Lung (tissue), 12 donors: ENCODE results near the gene ASB18. TPM values are rescaled to one million over a fixed set of nuclear protein-coding genes. Genes with fewer than 3 reads are reported as not detected.

ENCODE experiments used
- ATAC-seq: fragments of 200-7000 bp; cut with Tn5 transposase; one replicate; pipeline ENCODE4 v1.9.1; 2020; ENCODE audit warnings: moderate number of reproducible peaks; ENCODE audit not compliant: insufficient read depth, low FRiP score
- DNase-seq, 3 donors: peaks; one replicate each; pipeline ENCODE4 v3.0.0-alpha.2; 2013 to 2017
- H3K27ac ChIP-seq, 2 donors: one replicate each; pipeline ENCODE4 v1.5.1; 2013; ENCODE audit warnings: mild to moderate bottlenecking in 2 of 2, moderate library complexity in 2 of 2, control low read depth in 1 of 2, inconsistent platforms in 1 of 2, low read depth in 1 of 2, low read length in 1 of 2
- H3K27me3 ChIP-seq, 3 donors: one replicate each; pipeline ENCODE4 v1.5.1; 2013; ENCODE audit warnings: low read length in 2 of 3; ENCODE audit not compliant: control insufficient read depth in 3 of 3, insufficient read depth in 3 of 3
- H3K36me3 ChIP-seq, 4 donors: one replicate each; pipeline ENCODE4 v1.5.1; 2013; ENCODE audit warnings: low read length in 4 of 4, mild to moderate bottlenecking in 1 of 4, moderate library complexity in 1 of 4; ENCODE audit not compliant: control insufficient read depth in 4 of 4, insufficient read depth in 4 of 4
- H3K4me1 ChIP-seq, 5 donors: one replicate each; pipeline ENCODE4 v1.5.1; 2013; ENCODE audit warnings: low read length in 5 of 5, mild to moderate bottlenecking in 2 of 5, moderate library complexity in 1 of 5; ENCODE audit not compliant: control insufficient read depth in 5 of 5, insufficient read depth in 5 of 5
- H3K4me3 ChIP-seq: one replicate; pipeline ENCODE4 v1.5.1; 2013; ENCODE audit warnings: mild to moderate bottlenecking, control low read depth, moderate library complexity
- H3K9ac ChIP-seq, 2 donors: one replicate each; pipeline ENCODE4 v1.5.1; 2013; ENCODE audit warnings: low read length in 2 of 2, control low read depth in 1 of 2; ENCODE audit not compliant: insufficient read depth in 1 of 2
- H3K9me3 ChIP-seq, 4 donors: one replicate each; pipeline ENCODE4 v1.5.1; 2013; ENCODE audit warnings: low read length in 3 of 4, mild to moderate bottlenecking in 1 of 4, moderate library complexity in 1 of 4; ENCODE audit not compliant: control insufficient read depth in 4 of 4, insufficient read depth in 3 of 4
- WGBS, 2 donors: extraction: QIAGEN DNeasy Blood & Tissue Kit; methylation state at CpG; one replicate each; pipeline ENCODE4 v1.1.7; 2013; 5-methylcytosine and 5-hydroxymethylcytosine counted together
- polyA plus RNA-seq, 2 donors: library from polyadenylated mRNA; stranded (reverse); fragments of 200-250 nt; gene quantifications; one replicate each; pipeline ENCODE4 v1.2.1, GENCODE V29; 2013
- total RNA-seq, 2 donors: library from RNA; depleted of rRNA in 1 of 2; stranded (reverse); fragments of >200 nt in 1 of 2; gene quantifications; one replicate each; pipeline ENCODE4 v1.2.1, GENCODE V29; 2014 to 2021
- TF ChIP-seq, protein P1 (sequence below): IDR thresholded peaks from 2 replicates; pipeline ENCODE4 v1.5.1; 2012; ENCODE audit warnings: mild to moderate bottlenecking; ENCODE audit errors: control extremely low read depth, extremely low read depth
- donor health status: control.
- donor health status: control.
- donor health status: Bipolar disorder and iron deficiency.
- donor health status: healthy.
- donor health status: DM: yes; HTN: yes; CAD: no.

The ASB18 gene
- total and polyA plus RNA-seq, 4 donors, result not detected

DNA sequence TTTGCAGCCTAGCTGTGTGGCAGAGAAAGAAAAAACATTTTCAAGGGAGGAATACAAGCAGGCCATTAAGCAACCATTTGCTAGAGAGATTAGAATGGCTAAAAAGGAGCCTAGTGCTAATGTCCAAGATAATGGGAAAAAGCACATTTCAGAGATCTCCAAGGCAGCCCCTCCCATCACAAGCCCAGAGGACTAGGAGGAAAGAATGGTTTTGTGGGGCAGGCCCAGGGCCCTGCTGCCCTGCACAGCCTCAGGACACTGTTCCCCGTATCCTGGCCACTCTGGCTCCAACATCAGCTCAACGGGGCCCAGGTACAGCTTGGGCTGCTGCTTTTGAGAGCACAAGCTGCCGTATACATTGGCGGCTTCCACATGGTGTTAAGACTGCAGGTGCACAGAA is 79.5 kb downstream of the ASB18 start:
- ATAC-seq (no peak), DNase-seq (no peak)
- H3K27ac ChIP-seq, result no peak overlapping the region
- H3K4me3 ChIP-seq, result no peak overlapping the region
- WGBS, 2 donors, result 91 to 94% methylated on average over 4 of the region's 4 CpGs
- H3K4me1 ChIP-seq, result no peaks in the 10 kb centered on the region
- peaks cover under 1 to 23% (median 19%) of the 10 kb centered on the region in 3 donors for H3K27me3 ChIP-seq
- H3K9me3 ChIP-seq, result no peaks in the 10 kb centered on the region
- no peaks in the 10 kb centered on the region for H3K36me3 ChIP-seq
- no peak overlapping the region for H3K9ac ChIP-seq
- TF ChIP-seq, protein P1, sequence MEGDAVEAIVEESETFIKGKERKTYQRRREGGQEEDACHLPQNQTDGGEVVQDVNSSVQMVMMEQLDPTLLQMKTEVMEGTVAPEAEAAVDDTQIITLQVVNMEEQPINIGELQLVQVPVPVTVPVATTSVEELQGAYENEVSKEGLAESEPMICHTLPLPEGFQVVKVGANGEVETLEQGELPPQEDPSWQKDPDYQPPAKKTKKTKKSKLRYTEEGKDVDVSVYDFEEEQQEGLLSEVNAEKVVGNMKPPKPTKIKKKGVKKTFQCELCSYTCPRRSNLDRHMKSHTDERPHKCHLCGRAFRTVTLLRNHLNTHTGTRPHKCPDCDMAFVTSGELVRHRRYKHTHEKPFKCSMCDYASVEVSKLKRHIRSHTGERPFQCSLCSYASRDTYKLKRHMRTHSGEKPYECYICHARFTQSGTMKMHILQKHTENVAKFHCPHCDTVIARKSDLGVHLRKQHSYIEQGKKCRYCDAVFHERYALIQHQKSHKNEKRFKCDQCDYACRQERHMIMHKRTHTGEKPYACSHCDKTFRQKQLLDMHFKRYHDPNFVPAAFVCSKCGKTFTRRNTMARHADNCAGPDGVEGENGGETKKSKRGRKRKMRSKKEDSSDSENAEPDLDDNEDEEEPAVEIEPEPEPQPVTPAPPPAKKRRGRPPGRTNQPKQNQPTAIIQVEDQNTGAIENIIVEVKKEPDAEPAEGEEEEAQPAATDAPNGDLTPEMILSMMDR, result no peak

DNA sequence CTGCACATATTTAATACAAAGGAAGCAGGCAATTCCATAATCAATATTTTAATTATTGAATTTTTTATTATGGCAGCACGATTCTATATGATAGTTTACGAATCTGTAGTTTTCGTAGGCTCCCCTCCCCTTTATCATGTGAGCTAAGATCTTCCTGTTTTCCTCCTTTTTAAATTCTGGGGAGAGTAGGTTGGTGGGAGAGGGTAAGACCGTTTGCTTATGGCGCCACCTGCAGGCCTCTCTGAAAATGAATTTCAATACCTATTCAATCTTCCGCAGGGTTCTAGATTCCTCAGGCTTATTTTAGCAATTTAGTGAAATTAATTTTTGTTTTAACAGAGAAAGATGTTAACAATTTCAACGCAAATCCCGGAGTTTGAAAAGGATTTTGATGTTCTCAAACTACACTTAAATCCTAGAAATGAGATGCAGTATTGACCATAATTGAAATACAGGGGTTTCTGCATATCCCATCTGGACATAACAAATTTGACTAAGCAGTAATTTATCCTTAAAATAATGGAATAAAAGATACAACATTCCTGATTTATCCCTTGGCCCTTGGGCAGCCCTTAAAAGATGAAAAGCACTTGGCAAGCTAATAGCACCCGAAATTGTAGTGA is 83.3 kb downstream of the ASB18 start:
- TF ChIP-seq, protein P1, result peak; percentile 22
- ATAC-seq (no peak), DNase-seq (peak; percentile 68 to 75 (median 75))
- no peak overlapping the region for H3K4me3 ChIP-seq
- H3K36me3 ChIP-seq, result no peaks in the 10 kb centered on the region
- H3K27me3 ChIP-seq, result peaks cover 3 to 53% (median 52%) of the 10 kb centered on the region in 3 donors
- peaks cover 0 to 2% (median 0%) of the 10 kb centered on the region in 4 donors for H3K9me3 ChIP-seq
- no peak overlapping the region for H3K27ac ChIP-seq
- peaks cover 0 to 14% (median 2%) of the 10 kb centered on the region in 5 donors for H3K4me1 ChIP-seq
- WGBS, 2 donors, result 14 to 18% methylated on average over 9 of the region's 9 CpGs
- H3K9ac ChIP-seq, result no peak overlapping the region

DNA sequence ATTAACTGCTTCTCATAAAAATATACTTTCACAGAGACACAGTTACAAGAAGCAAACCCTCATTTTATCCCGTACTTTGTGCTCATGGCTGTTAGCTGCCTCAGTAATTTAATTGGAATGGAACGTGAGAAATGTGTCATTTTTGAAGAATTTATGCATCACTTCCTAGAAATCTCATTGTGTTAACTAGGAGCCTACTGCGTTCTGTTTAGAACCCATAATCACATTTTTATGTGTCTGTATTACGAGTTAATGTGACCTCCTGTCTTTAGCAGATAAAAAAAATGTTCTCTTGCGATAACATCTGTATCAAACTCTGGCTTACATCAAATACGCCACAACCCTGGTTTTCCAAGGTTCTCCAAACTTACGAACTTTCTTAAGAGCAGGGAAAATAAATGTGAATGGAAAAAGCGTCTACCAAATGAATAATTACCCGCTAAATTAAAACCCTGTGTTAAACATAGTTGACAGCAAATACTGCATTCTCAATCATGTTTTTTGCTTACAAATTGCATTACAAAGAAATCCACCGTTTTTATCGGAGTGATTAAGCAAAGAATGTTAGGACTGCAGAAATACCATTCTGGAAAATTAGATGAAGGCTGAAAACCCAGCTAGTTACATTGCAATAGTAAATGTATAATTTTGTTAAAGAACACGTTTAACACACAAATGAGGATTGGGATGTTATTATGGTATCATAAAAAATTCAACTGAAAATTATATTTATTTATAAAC is 84.0 kb downstream of the ASB18 start:
- DNase-seq (peak in 1 of 3 donors; percentile 40), ATAC-seq (no peak)
- peaks cover 0 to 2% (median 0%) of the 10 kb centered on the region in 4 donors for H3K9me3 ChIP-seq
- TF ChIP-seq, protein P1, result no peak
- WGBS, 2 donors, result 26 to 28% methylated on average over 12 of the region's 12 CpGs
- no peak overlapping the region for H3K4me3 ChIP-seq
- no peak overlapping the region for H3K9ac ChIP-seq
- H3K27ac ChIP-seq, result no peak overlapping the region
- peaks cover 0 to 14% (median 2%) of the 10 kb centered on the region in 5 donors for H3K4me1 ChIP-seq
- H3K27me3 ChIP-seq, result peaks cover 3 to 59% (median 59%) of the 10 kb centered on the region in 3 donors
- no peaks in the 10 kb centered on the region for H3K36me3 ChIP-seq
